HG03354 (cell line): Measurements from ENCODE around the gene PRKCA.

Experiments used
- ATAC-seq: cut with Tn5 transposase; IDR thresholded peaks from one replicate; pipeline ENCODE4 v1.9.1; 2021; ENCODE audit warnings: mild to moderate bottlenecking; ENCODE audit not compliant: unreplicated experiment, poor library complexity, severe bottlenecking

Gene PRKCA

GRCh38 chr17:66817750-66818149, 515.3 kb downstream of the PRKCA start:
- no peak for ATAC-seq

GRCh38 chr17:66819466-66819865, 517.1 kb downstream of the PRKCA start:
- no peak for ATAC-seq

- ATAC-seq: no peak
Measured at GRCh38 chr17:66822009-66822408, 519.6 kb downstream of the PRKCA start.

- ATAC-seq: no peak
Measured at GRCh38 chr17:66826856-66827255, 524.4 kb downstream of the PRKCA start.

GRCh38 chr17:66829386-66829864, 527.0 kb downstream of the PRKCA start:
- ATAC-seq: no peak

GRCh38 chr17:66829883-66830282, 527.5 kb downstream of the PRKCA start:
- no peak for ATAC-seq

- ATAC-seq: no peak
Measured at GRCh38 chr17:66830451-66830850, 528.0 kb downstream of the PRKCA start.

- no peak for ATAC-seq
Measured at GRCh38 chr17:66831383-66832210, 529.2 kb downstream of the PRKCA start.

- no peak for ATAC-seq
Measured at GRCh38 chr17:66833201-66833600, 530.8 kb downstream of the PRKCA start.

GRCh38 chr17:66834426-66834918, 532.1 kb downstream of the PRKCA start:
- no peak for ATAC-seq

- ATAC-seq: no peak
Measured at GRCh38 chr17:66834919-66835454, 532.6 kb downstream of the PRKCA start, which contains the start of gene CACNG5. Gene CACNG5, plus strand, starts transcription at chr17:66835117. Its CDS starts 42,216 bp downstream, at chr17:66877333.

GRCh38 chr17:66835476-66835875, 533.1 kb downstream of the PRKCA start:
- ATAC-seq: no peak

GRCh38 chr17:66836063-66837005, 533.9 kb downstream of the PRKCA start:
- ATAC-seq: no peak

GRCh38 chr17:66837226-66837625, 534.8 kb downstream of the PRKCA start:
- ATAC-seq: no peak

GRCh38 chr17:66837885-66838665, 535.7 kb downstream of the PRKCA start:
- ATAC-seq: no peak

GRCh38 chr17:66839616-66840015, 537.2 kb downstream of the PRKCA start:
- ATAC-seq: no peak

- ATAC-seq: no peak
Measured at GRCh38 chr17:66840061-66840460, 537.6 kb downstream of the PRKCA start.

- ATAC-seq: no peak
Measured at GRCh38 chr17:66841328-66841727, 538.9 kb downstream of the PRKCA start.

- ATAC-seq: no peak
Measured at GRCh38 chr17:66841744-66842143, 539.3 kb downstream of the PRKCA start.
